T-helper 22 cell (primary cell): Measurements from ENCODE around the gene CACNA1G.

Source experiments
- DNase-seq: peaks from one replicate; pipeline ENCODE4 v3.0.0-alpha.2; 2020; ENCODE audit warnings: low read depth

Gene CACNA1G

GRCh38 chr17:50548831-50549230 is 11.7 kb upstream of the CACNA1G start:
- no peak for DNase-seq

DNA sequence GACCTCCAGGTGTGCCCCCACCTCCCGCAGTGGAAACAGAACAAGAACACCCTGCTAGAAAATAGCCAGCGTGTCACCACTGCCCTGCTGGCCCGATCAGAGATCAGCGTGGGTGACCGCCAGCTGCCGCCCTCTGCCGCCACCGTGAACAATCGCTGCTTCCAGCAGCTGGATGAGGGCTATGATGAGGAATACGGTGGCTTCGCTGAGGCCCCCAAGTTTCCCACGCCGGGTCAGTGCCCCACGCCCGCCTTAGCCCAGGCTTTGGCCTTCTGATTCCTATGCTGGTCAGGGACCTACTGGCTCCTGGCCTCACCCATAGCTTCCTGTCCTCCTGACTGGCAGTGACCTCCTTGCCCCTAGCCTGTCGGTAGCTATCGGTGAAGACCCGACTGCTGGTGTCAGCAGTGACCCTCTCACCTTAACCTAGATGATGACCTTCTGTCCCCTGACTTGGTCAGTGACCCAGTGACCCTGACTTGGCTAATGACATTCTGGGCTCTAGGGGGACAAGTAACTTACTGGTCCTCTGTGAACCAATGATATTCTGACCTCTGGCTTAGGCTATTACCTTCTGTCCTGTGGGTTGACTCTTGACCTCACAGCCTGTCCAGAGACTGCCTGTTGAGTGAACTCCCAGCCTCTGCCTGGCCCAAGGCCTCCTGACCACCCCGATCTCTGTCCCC is 11.1 kb upstream of the CACNA1G start:
- DNase-seq, result no peak

DNA sequence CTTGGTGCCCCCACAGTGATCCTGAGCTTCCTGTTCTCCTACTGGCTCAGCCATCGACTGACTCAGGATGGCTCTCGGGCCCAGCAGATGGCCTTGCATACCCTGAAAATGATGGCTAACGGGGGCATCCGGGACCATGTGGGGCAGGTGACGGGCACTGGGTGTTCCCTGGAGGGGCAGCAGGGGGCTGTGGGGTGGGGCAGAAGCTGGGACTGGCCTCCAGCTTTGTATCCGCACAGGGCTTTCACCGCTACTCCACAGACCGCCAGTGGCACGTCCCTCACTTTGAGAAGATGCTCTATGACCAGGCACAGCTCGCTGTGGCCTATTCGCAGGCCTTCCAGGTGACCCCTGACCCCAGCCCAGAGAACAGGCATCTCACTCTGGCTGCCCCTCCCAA is 10.5 kb upstream of the CACNA1G start:
- no peak for DNase-seq

- no peak for DNase-seq
These were observed 9.7 kb upstream of the CACNA1G start for GRCh38 chr17:50550661-50551432.

- DNase-seq, result no peak
These were observed 9.1 kb upstream of the CACNA1G start for GRCh38 chr17:50551433-50551815.

- DNase-seq, result no peak
These were observed 8.6 kb upstream of the CACNA1G start for GRCh38 chr17:50551884-50552283.

GRCh38 chr17:50554201-50554600 is 6.3 kb upstream of the CACNA1G start:
- DNase-seq, result no peak

DNA sequence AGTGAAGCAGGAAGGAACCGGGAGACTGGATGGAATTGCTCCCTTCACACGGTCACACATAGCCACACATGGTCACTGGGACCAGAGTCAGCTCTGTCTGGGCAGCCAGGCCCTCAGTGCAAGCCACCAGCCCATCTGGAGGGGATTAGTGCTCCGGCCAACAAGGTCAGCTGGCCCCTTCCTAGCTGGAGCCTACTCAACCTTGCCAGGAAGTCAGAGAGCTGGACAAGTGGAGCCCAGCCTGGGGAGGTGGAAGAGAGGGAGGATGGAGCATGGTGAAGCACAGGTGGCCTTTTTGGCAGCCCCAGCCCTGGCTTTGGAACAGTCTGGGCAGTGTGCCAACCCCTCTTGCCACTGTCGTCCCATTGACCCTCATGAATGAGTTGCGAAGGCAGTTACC is 3.7 kb upstream of the CACNA1G start:
- DNase-seq, result no peak

GRCh38 chr17:50557630-50558029 is 2.9 kb upstream of the CACNA1G start:
- no peak for DNase-seq

DNA sequence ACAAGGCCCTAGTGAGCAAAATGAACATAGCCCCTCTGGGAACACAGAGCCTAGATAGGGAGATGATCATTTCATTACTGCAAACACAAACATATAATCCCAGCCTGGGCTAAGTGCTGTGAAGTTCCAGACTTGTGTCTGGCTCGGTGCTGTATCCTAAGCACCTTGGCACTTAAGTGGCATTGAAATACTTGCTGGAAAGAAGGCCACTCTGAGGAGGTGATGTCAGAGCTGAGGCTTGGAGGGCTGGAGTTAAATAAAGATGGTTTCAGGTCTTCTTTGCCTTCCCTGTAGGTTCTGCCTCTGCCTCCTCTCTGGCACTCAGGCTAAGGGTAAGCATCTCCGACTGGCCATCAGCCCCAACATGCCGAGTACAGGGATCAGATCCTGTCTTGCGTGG is 2.4 kb upstream of the CACNA1G start:
- no peak for DNase-seq

- DNase-seq, result no peak
These were observed 2.0 kb upstream of the CACNA1G start for GRCh38 chr17:50558581-50558940.

DNA sequence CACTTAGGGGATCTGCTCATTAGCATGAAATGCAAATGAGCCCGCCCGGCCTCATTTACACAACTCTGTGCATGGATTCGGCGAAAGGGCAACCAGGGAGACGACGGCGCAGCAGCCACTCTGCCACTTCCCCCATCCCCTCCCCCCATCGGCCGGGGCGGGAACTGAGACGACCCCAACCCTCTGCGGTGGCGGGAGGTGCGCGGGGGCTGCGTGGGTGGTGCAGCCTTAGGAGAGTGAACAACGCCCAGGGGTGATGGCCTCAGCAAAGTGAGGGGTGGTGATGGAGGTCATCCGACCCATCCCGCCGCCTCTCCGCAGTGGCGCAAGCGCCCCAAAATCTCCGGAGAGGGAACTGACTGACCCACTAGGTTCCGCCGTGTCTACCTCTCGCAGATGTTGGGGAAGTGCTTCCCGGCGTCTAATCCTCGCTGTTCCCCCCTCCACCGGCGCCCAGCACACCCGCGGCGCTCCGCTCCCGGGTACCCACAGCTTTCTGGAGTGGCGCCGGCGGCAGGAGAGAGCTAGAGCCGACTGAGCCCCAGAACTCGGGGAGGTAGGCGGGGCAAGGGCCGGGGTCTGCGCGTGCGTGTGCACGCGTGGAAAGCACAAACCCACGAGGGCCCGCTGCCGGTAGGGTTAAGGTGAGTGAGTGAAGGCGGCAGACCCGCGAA is 1.4 kb upstream of the CACNA1G start:
- no peak for DNase-seq

- DNase-seq, result no peak
These were observed 786 bp upstream of the CACNA1G start for GRCh38 chr17:50559674-50560184.

- no peak for DNase-seq
These were observed 623 bp downstream of the CACNA1G start for GRCh38 chr17:50560931-50561745.

DNA sequence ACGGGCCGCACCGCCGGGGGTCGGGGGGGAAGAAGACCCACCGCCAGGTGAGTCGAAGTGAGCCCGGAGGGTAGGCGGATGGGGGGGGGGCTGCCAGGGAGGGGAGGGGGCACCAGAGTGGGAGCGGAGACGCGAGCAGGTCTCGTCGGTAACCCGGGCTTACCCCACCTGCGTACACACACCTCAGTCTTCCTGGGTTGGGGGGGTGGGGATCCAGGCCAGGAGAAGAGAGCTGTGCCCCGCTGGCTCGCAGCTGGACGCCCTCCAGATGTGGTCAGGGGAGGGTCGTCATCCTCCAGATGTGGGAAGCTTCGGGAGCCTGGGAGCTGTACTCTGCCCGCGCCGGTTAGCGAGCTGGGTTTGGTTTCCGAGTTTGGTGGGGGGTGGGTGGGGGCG is 1.2 kb downstream of the CACNA1G start:
- DNase-seq, result no peak

DNA sequence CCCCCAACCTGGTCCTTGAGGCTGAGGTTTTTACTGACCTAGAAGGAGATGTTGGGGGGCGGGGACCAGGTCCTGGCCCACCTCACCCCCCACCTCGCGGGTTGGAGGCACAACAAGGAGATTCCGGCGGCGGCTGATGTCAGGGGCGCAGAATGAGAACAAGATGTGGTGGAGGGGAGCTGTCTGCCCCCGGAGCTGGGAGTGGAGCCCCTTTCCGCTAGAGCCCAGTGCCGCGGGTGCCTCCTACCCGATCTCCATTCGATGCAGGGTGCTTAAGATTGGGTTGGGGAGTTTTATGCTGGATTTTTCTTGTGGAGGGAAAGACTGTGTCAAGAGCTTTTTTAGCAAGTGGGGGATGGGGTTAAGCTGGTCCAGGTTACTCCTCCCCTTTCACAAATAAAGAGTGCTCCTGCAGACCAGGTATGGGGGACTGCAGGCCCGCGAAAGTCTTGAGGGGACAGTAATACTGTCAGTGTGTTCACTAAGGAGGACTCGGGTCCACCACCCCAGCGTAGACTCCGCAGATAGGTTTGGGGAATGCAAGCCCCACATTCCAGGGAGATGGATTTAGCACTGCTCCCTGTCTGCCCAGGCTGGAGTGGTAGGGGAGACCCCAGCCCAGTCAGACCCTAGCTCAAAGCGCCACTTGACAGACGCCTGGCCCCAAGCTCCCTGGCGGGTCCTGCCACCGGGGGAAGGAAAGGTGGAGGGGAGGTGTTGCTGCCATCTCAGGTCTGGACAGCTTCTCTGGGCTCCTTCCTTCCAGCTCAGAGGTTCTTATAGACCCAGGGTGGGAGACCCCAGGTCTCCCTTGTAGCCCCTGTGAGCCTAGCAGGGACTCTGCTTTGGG is 2.0 kb downstream of the CACNA1G start:
- no peak for DNase-seq

DNA sequence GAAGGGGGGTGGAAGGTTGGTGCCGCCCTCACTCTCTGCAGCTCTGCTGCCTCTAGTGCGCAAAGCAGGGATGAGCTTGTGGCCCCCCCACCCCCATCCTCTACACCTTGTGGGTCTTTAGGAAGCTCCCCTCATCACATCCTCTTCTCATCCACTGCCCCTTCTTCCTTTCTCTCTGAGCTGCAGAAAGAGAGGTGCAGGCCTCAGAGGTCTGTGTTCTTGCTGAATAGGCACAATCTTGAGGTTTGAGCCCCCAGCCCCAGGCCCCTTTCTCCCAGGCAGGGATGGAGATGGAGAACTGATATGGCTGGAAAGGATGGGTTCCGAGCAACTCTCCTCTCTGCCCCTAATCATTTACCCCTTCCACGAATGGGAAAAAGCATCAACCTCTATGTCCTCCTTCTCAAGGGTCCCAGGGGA is 2.6 kb downstream of the CACNA1G start:
- no peak for DNase-seq

DNA sequence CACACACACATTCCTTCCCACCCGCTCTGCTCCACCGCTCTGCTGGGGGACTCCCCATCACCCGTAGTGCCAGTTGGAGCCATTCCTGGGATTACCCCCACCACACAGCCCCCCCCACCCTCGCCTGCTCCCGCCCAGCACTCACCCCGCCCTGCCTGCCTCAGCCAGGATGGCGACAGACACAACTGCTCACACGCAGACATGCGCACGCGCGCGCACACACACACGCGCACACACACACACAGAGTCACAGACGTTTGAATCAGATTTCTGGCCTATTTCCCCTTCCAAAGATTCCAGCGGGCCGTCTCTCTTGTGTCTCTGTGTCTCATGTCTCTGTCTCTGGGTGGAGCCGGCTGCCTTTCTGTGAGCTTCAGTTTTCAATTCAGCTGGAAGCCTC is 4.4 kb downstream of the CACNA1G start:
- no peak for DNase-seq

- DNase-seq, result no peak
These were observed 5.2 kb downstream of the CACNA1G start for GRCh38 chr17:50565402-50566350.

GRCh38 chr17:50566886-50567285 is 6.4 kb downstream of the CACNA1G start:
- no peak for DNase-seq
